Activated naive CD4-positive, alpha-beta T cell treated with anti-CD3 and anti-CD28 coated beads, Interleukin-2, amount 50 U/mL, for 72 hours (primary cell): ENCODE measurements around the gene F12. TPM values are rescaled to one million over a fixed set of nuclear protein-coding genes. Genes with fewer than 3 reads are reported as not detected.
A peak's percentile ranks its signal among the peaks of the same experiment; 100 is the strongest.

Experiments
- ATAC-seq, 2 donors: fragments of 150-1000 bp; cut with Tn5 transposase; 2 replicates each; pipeline ENCODE4 v1.10.0; 2021; ENCODE audit warnings: mild to moderate bottlenecking in 2 of 2, moderate library complexity in 2 of 2
- DNase-seq, 2 donors: peaks; one replicate each; pipeline ENCODE4 v3.0.0; 2021 to 2022; ENCODE audit warnings: low spot score in 2 of 2
- H3K27ac Mint-ChIP-seq, 2 donors: one replicate each; pipeline ENCODE4 v1.8.0; 2022; ENCODE audit warnings: mild to moderate bottlenecking in 2 of 2, mixed read lengths in 2 of 2
- H3K36me3 Mint-ChIP-seq, 2 donors: one replicate each; pipeline ENCODE4 v1.8.0; 2022; ENCODE audit warnings: mixed read lengths in 2 of 2
- H3K9me3 Mint-ChIP-seq, 2 donors: one replicate each; pipeline ENCODE4 v1.8.0; 2022; ENCODE audit warnings: mixed read lengths in 2 of 2
- total RNA-seq, 2 donors: library from RNA; stranded (reverse); gene quantifications; one replicate each; pipeline ENCODE4 v1.2.3, GENCODE V29; 2022

F12 gene
- total RNA-seq, 2 donors from 2014 or later, result 2.2 to 9.8 TPM

DNA sequence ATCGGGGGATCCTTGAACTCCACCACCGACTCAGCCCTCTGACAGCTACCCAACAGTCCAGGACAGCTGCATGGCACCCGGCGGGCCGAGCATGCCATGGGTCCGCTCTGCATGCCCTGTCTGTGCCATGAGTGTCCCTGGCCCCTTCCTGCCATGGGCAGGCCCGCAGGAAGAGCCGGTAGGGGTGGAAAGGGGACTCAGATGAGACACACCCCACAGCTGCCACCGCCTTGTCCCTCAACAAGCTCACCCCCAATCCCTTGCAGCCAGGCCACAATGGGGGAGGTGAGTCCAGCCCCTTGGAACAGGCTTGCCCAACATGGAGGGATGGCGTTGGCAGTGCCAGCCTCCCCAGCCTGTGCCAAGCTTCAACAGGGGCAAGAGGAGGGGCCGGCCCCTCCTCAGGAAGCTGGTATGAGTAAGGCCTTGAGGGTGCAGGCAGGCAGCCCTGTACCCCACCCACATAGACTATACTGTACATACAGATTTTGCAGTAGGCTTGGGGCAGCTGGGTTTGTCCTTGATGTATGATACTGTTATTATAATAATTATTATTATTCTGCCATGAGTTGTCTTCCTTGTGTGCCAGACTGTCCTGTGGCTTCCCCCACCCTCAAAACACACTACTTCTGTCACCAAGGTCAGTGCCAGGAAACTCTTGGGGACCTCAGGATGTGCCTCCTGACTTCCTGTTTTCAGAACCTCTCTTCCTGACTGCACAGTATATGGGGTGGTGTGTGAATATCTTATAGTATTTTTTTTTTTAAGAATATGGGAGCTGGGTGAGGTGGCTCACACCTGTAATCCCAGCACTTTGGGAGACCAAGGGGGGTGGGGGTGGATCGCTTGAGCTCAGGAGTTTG is 37.1 kb downstream of the F12 start:
- ATAC-seq, result peak; percentile 53 to 73
- peak overlapping the region; percentile 78 to 93 for H3K27ac Mint-ChIP-seq
- peaks cover 14 to 24% of the 10 kb centered on the region in 2 donors for H3K36me3 Mint-ChIP-seq
- no peaks in the 10 kb centered on the region for H3K9me3 Mint-ChIP-seq
- DNase-seq, result no peak

DNA sequence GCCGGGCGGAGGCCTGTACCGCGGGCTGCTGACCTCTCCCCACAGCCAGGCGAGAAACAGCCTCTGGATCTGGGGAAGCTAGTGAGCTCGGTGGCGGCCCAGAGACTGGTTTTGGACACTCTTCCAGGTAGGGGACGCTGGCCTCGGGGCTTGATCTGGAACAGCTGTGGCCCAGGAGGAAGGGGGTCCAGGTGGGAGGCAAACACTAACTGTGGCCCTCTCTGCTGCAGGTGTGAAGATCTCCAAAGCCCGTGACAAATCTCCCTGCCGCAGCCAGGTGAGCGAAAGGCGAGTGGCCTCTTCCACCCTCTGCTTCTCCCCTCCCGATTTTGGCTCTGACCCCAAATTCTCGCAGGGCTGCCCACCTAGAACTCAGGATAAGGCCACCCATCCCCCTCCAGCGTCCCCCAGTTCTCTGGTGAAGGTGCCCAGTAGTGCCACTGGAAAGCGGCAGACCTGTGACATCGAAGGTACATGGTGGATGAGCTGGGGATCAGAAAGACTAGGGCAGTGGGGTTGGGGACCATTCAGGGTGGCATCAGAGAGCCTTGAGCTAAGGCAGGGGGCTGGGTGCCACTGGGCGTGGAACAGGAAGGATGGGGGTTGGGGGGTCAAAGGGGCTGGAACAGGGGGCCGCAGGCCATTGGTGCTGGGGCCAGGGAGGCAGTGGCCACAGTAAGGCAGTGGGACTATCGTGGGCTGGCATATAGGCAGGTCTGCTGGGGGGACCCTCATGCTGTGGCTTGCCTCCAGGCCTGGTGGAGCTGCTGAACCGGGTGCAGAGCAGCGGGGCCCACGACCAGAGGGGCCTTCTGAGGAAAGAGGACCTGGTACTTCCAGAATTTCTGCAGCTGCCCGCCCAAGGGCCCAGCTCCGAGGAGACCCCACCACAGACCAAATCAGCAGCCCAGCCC is 38.0 kb downstream of the F12 start:
- Mint-ChIP-seq H3K9me3 (no peaks in the 10 kb centered on the region), H3K27ac (peak overlapping the region; percentile 50 to 78), H3K36me3 (peaks cover 14 to 24% of the 10 kb centered on the region in 2 donors)
- ATAC-seq (no peak), DNase-seq (no peak)

DNA sequence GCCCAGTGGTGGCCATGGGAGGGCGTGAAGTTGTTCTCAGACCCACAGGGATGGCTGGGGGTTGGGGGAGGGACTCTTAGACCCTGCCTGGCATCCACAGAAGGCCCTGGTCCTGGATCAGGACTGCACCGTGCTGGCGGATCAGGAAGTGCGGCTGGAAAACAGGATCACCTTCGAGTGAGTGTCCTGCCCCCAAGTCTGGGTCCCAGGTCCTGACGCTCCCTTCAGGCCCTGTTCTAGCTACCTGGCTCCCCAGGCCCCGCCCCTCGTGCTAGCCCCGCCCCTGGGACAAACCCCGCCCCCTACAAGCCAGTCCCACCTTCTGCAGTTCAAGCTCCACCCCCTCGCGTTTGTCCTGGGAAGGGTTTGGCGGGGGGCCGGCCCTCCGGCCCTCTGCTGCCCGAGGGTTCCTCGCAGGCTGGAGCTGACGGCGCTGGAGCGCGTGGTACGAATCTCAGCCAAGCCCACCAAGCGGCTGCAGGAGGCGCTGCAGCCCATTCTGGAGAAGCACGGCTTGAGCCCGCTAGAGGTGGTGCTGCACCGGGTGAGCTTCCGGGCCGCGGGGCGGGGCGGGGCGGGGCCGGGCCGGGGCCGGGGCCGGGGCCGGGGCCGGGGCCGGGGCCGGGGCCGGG is 38.8 kb downstream of the F12 start:
- Mint-ChIP-seq H3K27ac (no peak overlapping the region), H3K9me3 (no peaks in the 10 kb centered on the region), H3K36me3 (peaks cover 14 to 24% of the 10 kb centered on the region in 2 donors)
- DNase-seq (peak; percentile 48 to 77), ATAC-seq (peak; percentile 73 to 74)

DNA sequence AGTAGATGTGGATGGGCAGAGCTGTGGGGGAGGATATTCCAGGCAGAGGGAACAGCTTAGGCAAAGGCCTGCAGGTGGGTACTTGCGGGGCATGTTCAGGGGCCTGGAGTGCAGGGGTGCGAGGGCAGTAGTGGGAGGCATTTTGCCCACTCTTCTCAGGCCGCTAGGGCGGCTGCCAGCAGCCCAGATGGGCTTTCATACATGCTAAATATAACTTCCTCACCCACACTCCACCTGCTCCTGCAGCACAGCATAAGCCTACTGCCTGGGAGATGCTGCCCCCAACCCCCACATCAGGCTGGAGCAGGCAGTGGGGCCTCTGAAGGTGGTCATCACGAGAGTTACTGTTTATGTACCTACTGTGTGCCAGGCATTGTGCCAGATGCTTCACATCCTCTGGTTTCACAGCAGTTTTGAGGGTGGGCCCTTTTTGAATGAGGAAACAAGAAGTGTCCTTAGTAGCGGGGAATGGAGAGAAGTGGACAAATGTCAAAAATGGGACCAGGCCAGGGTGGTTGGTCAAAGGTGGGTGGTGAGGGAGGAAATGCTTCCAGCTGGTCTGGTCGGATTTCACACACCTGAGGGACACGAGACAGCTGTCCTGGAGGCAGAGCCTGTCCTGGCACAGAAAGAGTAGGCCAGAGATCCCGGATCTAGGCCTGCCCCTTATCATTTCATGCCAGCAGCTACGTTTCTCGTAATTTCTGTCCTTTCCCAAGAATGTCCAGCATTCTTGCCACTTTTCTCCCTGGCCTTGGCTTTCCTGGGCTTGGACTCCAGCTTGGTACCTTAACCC is 39.5 kb downstream of the F12 start:
- H3K9me3 Mint-ChIP-seq, result no peaks in the 10 kb centered on the region
- peaks cover 14 to 24% of the 10 kb centered on the region in 2 donors for H3K36me3 Mint-ChIP-seq
- no peak for DNase-seq
- no peak for ATAC-seq
- H3K27ac Mint-ChIP-seq, result peak overlapping the region; percentile 19 to 63

DNA sequence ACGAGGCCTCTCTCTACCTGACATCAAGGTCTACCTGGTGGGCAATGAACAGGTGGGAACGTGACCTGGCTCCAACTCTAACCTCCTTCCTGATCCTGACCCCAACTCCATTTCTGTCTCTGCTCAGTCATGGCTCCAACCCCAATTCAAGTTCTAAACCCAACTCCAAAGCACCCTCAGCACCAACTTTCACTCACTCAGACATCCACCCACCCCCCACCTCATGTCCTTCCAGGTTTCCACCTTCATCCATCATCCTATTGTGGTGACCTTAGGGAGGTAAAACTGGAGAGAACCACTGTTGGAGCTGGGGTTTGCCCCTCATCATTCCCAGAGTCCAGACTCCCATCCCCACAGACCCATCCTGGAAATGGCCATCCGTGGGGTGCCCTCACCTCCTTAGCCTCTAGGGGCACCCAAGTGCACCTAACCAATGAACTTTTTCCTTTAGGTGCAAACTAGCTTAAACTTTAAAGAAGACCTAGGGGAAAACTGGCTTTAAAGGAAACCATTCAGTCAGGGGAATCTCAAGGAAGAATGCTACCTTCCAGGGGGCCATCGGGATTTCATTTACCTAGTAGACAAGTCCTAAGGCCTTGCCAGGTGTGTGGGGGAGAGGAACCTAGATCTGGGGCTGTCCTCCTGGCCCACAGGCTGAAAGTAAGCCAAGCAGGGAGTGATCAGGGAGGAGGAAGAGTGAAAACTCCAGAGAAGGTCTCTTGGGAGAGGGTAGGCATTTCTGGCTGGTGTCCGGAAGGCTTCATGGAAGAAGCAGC is 40.3 kb downstream of the F12 start:
- no peak for DNase-seq
- peak overlapping the region; percentile 19 to 63 for H3K27ac Mint-ChIP-seq
- peaks cover 14 to 24% of the 10 kb centered on the region in 2 donors for H3K36me3 Mint-ChIP-seq
- ATAC-seq, result no peak
- no peaks in the 10 kb centered on the region for H3K9me3 Mint-ChIP-seq

DNA sequence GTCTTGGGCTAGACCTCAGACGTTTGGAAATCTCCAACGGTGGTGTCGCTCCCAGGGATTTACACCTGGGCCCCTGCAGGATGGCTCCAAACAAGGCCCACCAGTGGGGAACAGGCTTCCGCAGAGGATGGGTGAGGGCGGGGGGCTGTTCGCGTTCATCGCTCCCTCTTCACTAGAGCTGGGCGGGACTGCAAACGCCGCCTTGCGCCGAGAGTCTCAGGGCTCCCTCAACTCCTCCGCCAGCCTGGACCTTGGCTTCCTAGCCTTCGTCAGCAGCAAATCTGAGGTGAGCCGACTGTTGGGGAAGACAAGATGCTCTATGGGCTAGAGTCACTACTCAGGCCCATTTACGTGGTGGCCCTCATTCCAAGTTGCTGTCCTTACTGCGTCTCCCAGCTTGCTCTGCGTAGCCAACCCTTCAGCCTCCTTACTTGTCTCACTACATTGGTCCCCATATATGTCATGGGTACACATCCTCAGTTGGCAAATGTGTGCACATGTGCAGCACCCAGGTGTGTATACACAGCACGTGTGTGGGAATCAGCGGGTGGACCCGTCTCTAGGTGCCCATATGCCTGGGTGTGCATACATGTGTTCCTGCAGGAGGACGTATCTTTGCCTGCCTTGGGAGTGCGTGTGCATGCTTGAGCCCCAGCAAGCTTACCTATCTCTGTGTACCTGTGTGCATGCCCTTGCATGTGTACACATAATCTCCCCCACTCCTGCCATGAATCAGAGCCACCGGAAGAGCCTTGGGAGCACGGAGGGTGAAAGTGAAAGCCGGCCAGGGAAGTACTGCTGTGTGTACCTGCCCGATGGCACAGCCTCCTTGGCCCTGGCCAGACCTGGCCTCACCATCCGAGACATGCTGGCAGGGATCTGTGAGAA is 41.1 kb downstream of the F12 start:
- peaks cover 14 to 18% of the 10 kb centered on the region in 2 donors for H3K36me3 Mint-ChIP-seq
- ATAC-seq (no peak), DNase-seq (no peak)
- H3K27ac Mint-ChIP-seq, result peak overlapping the region in 1 of 2 donors; percentile 63
- no peaks in the 10 kb centered on the region for H3K9me3 Mint-ChIP-seq

DNA sequence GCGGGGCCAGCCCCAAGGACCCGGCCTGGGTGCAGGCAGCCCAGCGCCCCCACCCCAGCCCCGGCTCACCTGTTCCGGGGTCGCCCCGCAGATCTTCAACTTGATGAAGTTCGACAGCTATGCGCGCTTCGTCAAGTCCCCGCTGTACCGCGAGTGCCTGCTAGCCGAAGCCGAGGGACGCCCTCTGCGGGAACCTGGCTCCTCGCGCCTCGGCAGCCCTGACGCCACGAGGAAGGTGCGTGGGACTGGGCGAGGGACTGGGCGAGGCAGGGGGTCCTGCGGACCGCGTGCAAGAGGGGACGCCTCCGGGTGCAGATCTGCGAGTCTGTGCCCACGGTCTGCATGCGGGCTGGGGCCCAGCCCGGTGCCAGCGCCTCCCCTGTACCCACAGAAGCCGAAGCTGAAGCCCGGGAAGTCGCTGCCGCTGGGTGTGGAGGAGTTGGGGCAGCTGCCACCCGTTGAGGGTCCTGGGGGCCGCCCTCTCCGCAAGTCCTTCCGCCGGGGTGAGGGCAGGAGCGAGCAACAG is 42.0 kb downstream of the F12 start:
- ATAC-seq (no peak), DNase-seq (no peak)
- Mint-ChIP-seq H3K27ac (no peak overlapping the region), H3K9me3 (no peaks in the 10 kb centered on the region), H3K36me3 (peaks cover 14 to 19% of the 10 kb centered on the region in 2 donors)

DNA sequence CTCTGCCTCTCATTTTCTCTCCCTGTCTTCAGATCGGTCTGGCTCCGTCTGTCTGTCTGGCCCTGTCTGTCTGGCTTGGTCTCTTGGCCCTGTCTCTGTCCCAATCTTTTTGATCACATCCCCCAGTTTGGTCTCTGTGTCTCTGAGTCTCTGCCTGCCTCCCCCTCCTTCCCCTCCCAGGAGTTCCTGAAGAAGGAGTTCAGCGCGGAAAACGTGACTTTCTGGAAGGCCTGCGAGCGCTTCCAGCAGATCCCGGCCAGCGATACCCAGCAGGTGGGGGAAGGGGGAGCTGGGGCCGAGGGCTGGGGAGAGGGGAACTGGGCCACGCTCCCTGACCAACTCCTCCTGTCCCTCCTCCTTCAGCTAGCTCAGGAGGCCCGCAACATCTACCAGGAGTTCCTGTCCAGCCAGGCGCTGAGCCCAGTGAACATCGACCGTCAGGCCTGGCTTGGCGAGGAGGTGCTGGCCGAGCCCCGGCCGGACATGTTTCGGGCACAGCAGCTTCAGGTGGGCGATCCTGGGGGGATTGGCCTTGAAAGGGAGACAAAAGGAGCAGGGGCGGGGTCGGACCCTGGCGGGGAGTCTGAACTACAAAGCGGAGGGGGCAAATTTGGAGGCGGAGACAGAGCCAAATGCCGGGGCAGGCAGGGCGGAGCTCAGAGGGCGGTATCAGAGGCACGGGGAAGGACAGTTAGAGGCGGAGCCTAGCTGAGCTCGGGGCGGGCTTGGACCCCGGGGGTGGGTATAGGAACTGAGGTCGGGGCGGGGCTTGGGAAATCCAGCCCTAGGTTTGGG is 42.6 kb downstream of the F12 start:
- no peak for ATAC-seq
- peaks cover 14 to 25% of the 10 kb centered on the region in 2 donors for H3K36me3 Mint-ChIP-seq
- peak overlapping the region in 1 of 2 donors; percentile 68 for H3K27ac Mint-ChIP-seq
- DNase-seq, result no peak
- H3K9me3 Mint-ChIP-seq, result no peaks in the 10 kb centered on the region

DNA sequence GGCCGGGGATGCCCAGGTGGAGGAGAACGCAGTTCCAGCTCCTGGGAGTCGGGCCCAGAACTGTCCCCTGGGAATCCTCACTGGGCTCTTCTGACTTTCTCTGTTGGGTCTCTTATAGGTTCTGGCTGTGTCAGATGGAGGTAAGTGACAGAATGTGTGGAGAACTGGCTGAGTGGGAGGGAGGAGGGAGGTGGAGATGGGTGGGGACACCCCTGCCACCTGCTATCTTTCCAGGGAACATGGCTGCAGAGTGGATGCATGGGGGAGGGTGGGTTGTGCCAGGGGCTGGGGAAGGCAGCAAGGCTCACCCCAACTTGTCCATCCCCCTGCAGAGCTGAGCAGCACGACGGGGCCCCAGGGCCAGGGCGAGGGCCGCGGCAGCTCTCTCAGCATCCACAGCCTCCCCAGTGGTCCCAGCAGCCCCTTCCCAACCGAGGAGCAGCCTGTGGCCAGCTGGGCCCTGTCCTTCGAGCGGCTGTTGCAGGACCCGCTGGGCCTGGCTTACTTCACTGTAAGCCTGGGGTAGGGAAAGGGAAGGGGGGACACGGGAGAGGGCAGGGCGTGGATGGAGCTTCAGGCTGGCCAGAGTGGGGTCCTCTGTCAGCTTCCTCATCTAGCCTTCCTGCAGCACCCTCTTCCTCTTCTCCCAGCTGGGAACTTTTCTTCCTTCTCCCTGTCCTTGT is 43.4 kb downstream of the F12 start:
- no peak for ATAC-seq
- DNase-seq, result no peak
- no peaks in the 10 kb centered on the region for H3K9me3 Mint-ChIP-seq
- H3K36me3 Mint-ChIP-seq, result peaks cover 14 to 26% of the 10 kb centered on the region in 2 donors
- H3K27ac Mint-ChIP-seq, result no peak overlapping the region

DNA sequence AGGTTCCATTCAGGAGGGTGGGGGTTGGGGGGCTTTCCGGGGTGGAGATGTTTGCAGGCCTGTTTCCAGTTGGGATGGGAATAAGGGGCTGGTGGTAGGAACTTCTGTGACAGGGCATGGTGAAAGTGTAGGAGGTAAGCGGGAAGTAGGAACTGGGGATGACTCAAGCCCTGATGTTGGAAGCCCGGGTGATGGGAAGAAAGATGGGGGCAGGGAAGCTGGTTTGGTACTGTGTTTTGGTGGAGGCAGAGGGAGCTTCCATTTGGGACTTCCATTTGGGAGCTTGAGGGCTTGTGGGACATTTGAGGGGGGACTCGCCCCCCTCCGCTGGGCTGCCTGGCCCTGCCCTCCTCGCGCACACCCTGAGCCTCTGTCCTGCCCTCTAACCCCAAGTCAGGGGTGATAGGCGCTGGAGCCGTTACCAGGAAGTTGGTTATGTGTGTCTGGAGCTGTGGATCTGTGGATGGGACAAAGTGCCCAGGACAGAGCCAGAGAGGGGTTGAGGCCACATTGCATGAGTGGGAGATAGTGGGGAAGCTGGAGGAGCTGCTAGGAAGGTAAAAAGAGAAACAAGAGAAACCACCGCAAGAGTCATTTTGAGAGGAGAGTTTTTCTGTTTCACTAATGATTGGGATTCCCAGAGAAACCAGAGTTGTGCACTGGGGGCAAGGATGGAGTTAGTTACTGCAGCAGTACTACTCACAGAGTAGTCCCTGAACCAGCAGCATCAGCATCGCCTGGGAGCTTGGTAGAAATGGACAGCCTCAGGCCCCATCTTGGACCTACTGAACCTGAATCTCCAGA is 45.0 kb downstream of the F12 start:
- Mint-ChIP-seq H3K27ac (peak overlapping the region in 1 of 2 donors; percentile 70), H3K9me3 (no peaks in the 10 kb centered on the region), H3K36me3 (peaks cover 13 to 20% of the 10 kb centered on the region in 2 donors)
- ATAC-seq, result peak; percentile 68
- DNase-seq, result no peak

DNA sequence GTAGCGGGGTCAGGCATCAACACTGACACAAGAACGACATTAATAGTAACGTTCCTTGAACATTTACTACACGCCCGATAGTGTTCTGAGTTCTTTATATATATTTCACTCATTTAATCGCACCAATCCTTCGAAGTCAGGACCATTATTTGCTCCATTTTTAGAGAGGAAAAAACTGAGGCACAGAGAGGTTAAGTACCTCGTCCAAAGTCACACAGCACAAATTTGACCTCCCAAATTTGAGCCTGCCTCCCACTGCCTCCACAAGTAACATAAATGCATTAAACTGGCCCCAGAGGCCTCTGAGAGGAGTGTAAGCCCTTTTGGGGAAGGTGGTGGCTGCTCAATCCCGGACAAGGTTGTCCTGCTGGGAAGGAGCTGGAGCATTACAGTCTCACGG is 45.8 kb downstream of the F12 start:
- no peaks in the 10 kb centered on the region for H3K9me3 Mint-ChIP-seq
- ATAC-seq (no peak), DNase-seq (no peak)
- no peak overlapping the region for H3K27ac Mint-ChIP-seq
- H3K36me3 Mint-ChIP-seq, result peaks cover 6 to 20% of the 10 kb centered on the region in 2 donors

DNA sequence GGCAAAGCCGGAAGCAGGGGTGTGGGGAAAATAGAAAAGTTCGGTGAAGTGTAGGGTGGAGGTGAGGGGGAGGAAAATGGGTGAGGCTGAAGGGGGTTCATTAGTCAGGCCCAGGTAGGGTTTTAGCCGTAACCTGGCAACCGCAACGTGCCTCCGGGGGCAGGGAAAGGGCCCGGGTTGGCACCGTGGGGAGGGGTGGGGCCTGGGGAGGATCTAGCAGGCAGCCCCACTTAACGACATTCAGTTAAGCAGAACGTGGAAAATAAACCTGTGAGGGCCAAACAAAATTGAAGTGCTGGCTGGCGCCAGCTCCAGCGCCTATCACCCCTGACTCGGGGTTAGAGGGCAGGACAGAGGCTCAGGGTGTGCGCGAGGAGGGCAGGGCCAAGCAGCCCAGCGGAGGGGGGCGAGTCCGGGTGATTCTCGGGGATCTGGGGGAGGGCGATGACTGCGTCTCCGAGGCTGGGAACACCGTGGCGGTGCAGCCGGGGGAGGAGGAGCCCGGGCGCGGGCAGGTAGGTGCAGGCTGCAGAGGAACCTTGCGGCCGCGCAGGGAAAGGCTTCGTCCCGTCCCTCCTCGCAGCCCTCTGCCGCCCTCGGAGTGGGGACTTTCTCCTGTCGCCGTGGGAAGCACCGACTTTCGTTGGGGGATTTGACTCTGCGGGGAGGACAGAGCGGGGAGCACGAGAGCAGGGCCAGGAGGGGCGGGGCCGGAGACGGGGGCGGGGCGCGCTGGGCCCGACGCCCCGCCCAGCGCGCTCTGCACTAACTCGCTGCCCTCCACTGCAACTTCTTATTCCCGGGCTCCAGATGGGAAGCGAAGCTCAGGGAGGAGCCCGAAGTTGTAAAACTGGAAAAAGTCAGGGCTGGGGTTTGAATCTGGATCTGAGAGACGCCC is 46.5 kb downstream of the F12 start:
- peak overlapping the region; percentile 41 to 81 for H3K27ac Mint-ChIP-seq
- DNase-seq (peak; percentile 62 to 87), ATAC-seq (peak; percentile 61 to 74)
- peaks cover 0 to 21% of the 10 kb centered on the region in 2 donors for H3K36me3 Mint-ChIP-seq
- no peaks in the 10 kb centered on the region for H3K9me3 Mint-ChIP-seq
